HL-60/S4 (cell line): ENCODE data around the gene TRANK1.

Experiments used
- in situ Hi-C: fragments of 300-500 bp; cut with MboI; formaldehyde crosslinking; loops from 2 replicates; pipeline ENCODE4 v1.14.3; 2022; ENCODE audit warnings: low sequenced_read_pairs

The TRANK1 gene

DNA sequence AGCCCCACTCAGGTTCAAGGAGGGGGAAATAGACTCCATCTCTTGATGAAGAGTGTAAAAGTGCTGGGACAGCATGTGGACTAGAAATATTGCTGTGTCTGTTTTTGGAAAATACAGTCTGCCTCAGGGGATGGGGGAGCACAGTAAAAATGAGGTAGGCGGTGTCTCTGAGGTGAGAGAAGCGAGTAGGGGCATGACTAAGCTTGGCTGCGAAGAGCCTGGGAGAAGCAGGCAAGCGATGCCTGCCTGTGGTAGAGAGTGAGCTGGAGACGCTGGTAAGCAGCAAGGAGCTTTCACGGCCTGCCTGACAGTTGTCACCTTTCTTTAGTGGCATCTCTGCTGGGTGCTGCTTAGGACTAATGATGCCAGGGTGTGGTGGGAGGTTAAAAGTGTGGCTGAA is 131.5 kb downstream of the TRANK1 start:
- in situ Hi-C loops: no loop called here

DNA sequence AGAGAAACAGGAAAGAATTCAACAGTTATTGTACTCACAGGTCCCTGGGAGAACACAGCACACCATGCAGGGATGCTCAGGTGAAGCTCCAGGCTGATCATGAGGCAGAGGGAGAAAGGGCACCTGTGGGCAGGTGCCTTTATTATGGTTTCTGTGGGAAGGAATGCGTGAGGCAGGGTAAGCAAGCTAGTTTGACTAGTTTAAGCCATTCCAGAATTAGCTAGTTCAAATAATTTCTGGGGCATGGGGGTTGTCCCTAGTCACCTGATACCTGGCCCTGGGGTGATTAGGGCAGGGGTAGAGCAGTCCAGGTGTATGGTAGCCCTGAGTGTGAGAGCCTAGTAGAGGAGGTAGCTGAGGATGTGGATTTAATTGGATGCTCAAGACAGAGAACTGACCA is 132.6 kb downstream of the TRANK1 start:
- in situ Hi-C loops: no loop called here

DNA sequence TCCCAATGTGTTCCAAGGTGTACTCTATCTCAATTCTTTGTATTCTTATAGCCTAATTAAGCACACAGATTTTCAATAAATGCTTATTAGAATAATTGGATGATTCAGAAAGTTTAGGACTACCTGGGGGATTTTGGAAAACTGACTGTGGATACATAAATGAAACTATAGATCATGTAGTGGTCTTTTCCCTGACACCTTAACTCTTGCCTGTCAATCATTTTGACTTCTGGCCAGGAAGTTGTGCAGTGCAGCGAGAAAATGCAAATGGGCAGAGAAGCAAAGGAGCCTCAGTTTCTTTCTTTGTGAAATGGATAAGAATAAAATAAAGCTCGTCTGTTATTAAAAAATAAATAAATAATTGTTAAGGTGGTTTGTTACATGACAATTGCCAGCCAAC is 133.1 kb downstream of the TRANK1 start:
- in situ Hi-C loops: no loop called here

DNA sequence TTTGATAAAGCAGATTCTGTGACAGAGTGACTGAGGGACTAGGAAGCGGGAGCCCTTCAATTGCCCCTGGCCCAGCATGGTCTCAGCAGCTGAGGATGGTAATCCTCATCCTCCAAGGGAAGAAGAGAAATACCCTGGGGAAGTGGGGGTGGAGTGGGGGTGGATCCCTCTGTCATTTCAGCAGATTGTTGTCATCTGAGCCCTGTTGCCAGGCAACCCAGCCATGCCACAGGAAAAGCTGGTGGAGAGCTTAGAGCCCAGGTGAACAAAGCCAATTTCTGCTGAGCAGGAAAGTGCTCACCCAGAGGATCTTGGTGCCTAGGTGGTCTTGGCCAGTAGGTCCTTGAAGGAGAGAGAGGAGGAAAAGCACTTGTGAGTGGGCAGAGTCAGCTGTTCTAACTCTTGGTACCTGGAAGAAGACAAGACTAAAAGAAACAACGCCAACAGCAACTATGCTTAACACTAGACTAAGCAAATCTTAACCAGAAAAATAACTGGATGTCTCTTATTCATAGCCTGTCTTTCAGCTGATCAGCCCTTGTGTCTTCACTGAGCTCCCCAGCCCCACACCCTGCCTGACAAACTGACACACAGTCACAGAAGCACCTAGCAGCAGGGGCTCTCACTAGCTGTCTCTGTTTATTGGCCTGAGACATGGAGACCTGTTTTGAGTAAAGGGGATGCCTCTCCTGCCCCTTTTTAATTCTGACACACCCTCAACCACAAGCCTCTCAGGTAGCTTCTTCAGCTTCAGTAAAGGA is 140.4 kb downstream of the TRANK1 start:
- in situ Hi-C loops: no loop called here

DNA sequence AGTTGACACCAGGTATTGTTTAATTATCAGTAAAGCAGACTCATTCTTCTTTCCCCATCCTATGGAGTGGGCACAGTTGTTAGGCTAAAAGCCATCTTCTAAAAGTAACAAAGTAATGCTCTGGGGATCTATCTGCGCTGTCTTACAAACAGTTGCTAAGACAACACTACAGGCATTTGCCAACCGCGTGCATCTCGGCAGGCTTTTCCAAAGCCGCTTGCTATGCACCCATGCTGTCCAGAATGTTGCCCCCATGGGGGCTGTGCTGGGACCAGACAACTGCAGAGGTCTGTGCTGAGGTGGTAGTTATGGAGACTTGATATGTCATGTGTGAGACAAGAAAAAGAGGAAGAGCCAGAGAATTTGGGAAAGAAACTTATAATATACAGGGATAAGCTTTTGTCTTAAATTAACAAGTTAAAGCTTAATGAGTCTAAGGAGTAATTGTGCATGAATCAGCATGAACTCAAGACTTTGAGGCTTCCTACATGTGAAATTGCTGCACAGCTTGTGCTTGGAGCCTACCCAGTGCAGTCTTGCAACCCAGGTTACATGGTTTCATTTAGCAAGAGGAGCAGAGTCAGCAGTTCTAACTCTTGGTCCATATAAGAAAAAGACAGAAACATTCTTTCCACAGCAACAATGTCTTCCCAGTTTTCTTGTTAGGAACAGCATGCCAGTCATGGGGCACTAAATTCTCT is 141.6 kb downstream of the TRANK1 start:
- in situ Hi-C loops: no loop called here

DNA sequence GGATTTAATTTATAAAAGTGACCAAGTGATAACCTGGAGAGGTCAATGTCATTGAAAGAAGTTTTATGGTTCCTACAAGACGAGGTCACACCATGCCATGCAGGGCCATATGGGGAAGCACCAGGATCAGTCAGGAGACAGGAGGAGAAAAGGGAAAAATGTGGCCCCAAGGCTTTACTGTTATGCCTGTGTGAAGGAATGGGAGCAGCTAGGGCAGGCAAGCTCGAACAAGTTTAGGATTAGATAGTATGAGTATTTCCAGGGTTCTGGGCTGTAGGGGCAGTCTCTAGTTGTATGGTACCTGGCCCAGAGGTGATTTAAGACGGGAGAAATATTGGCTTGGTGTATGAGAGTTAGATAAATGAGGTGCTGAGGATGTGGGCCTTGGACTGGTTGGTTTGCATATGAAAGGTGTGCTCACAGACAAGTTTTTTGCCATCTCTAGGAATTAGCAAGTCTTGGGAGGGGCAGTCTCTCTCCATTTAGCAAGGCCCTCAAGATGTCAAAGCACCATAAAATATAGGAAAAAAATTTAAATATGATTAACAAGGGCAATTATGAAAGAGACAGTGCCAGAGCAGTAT is 144.2 kb downstream of the TRANK1 start:
- in situ Hi-C loops: no loop called here

DNA sequence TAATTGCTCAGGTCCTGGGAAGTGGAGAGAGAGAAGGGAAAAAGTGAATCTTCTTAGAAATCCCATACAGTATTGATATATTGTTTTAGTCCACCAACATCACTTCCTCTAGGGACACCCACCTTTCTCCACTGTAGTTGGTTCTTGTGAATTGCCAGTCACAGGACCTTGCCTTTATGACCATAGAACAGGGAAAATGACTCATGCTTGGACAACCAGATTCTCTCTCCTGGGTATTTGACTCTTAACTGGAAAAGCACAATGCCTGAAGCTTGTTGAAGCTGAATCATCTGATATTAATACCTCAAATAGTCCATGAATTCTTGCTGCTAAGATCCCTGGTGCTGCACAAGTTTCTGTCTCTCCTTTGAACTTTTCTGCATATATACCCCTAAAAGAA is 148.0 kb downstream of the TRANK1 start:
- in situ Hi-C loops: no loop called here

DNA sequence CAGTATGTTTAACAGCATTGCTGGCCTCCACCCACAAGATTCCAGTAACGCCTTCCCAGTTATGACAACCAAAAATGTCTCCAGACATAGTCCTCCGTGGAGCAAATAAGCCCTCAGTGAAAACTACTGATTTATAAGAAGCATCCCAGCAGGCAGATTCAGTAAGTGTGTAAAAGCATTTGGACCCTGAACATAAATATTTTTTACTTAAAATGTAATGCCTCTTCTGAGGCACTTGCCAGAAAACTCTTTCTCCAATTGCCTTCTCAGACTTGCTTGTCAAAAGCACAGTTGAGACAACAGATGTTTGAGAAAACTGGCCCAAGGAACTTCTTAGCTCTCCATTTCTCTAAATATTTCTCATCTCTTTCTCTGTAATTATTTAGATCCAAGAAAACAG is 148.7 kb downstream of the TRANK1 start:
- in situ Hi-C loops: no loop called here

DNA sequence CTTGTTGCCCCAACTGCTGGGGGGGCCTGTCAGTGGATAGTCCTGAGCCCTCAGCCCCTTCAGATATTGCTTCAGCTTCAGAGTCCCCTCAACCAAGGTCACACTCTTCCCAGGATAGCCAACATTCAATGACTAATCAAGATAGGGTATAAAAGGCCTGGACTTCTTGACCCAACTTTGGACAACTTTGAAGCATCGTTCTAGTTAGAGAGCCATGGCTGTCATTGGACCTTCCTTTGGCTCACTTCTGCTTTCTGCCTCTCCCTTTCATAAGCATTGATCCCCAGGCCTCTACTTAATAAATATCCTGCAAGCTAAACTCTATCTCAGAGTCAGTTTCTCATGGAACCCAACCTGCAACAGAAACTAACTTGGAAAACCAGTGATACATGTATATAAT is 149.2 kb downstream of the TRANK1 start:
- in situ Hi-C loops: no loop called here

DNA sequence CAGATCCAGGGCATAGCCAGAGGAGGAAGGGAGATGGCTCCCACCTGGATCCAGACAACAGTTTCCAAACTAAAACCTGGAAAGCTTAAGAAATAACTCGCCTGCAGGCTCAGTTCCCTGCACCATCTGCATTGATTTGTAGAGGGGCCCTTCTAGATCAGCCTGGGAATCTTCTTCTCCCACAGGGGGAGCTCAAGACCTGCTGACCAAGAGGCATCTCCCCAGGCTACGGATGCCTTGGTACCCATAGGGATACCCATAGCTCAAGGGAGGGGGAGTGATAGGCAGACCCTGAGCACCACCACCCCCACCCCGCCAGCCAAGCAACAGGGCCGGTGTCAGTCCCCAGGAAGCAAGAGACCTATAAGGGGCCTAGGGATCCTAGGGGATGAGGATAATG is 152.5 kb downstream of the TRANK1 start:
- in situ Hi-C loops: no loop called here

DNA sequence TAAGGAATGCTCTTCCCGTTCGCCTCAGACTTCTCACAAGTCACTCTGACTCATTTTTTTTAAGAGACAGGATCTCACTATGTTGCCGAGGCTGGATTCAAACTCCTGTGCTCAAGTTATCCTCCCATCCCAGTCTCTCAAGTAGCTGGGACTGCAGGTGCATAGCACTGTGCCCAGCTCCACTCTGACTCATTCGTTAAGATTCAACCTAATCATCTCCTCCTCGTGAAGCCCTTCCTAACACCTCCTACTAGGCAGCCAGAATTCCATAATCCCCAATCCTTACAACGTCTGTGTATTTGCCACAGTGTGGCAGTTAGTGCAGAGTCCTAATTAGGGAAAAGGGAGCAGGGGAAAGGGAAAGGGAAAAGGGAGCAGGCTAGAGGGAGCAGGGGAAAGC is 154.1 kb downstream of the TRANK1 start:
- in situ Hi-C loops: no loop called here

DNA sequence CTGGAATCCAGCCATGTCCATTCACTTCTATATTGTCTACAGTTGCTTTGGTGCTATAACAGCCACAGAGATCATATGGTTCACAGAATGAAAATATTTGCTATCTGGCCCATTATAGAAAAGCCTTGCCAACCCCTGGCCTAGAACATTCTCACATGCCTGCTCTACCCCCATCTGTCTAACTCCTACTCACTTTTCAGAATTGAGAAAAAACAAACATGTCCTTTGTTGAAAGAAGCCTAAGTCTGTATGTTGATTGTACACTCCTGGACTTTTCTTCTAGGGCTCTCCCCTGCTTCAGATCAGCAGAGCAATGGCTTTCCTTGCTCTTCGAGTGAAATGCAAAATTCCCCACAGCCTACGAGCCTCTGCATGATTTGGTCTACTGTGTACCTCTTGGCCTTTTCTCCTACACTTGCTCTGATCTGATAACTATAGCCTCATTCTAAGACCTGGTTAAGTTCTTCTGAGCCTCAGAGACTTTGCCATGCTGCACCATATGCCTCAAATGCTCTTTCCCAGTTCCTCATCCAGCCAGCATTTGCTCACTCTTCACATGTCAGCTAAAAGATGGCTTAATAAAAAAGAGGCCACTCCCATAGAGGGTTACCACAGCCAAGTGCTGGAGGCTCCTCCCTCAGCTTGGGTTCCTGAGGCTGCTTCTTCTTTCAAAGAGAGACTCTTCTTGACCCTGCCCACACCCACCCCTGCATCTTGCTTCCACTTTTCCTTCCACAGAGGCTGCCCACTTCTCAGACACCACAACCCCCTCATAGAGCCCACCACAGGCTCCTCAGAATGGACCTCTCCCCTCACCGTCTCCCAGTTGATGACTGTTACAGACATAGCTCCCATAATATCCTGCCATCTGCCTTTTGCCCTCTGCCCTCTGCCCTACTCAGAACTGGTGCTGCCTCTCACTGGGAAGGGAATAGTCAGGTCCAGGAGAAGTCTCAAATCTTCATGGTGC is 157.6 kb downstream of the TRANK1 start:
- in situ Hi-C loops: no loop called here

DNA sequence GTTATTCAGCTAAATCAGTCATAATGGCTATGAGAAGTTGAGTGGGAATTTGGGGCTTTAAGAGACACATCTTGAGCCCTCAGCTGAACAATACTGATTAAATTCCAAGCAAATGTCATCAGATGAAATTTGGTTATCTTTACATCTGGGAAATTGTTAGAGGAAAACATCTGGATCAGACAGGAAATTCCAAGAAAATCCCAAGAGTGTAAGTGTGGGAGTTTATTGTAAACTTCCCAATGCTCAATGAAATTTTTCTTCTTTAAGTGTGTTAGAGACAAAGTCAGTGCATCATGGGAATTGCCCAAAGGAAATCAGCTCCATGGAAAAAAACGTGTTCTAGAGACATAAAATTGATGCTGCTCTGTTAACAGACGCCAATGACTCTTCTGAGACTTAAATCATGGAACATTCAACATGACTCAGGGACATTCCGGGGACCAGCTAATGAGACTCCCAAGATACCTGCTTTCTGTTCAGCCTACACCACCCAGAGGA is 160.7 kb downstream of the TRANK1 start:
- in situ Hi-C loops: no loop called here

DNA sequence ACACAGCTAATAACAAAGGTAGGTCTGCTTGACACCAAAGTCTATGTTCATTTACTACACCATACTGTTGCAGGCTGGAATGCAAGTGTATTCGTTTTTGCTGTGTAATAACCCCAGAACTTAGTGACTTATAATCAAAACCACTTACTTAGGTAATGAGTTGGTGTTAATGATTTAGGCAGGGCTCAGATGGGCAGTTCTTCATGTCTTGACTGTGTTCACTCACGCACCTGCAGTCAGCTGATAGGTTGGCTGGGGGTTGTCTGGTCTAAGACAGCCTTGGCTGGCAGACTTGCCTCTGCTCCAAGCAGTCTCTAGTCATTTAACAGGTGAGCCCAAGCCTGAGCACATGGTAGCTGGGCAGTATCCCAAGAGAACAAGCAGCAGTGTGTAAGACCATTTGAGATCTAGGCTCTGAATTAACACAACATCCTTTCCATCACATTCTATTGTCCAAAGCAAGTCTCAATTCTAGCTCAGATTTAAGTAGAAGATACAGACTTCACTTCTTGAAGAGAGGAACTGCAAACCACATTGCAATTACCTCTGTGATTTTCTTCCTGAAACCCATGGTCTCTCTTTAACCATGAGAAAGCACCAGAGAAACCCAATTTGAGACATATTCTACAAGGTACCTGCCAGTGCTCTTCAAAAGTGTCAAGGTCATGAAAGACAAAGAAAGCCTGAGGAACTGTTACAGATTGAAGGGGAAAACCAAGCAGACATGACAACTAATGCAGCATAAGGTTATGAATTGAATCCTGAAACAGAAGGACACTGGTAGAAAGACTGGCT is 167.2 kb downstream of the TRANK1 start:
- in situ Hi-C loops: no loop called here
